Stimulated activated naive CD8-positive, alpha-beta T cell treated with anti-CD3 and anti-CD28 coated beads, Interleukin-15, Interleukin-2, amounts not matched to agents 100 ng/mL and 50 ng/mL, for 24 hours (primary cell): ENCODE measurements around the gene IMMP2L.

Experiments used
- H3K27ac Mint-ChIP-seq: one replicate; pipeline ENCODE4 v1.8.0; 2021; ENCODE audit warnings: mild to moderate bottlenecking, mixed read lengths
- H3K27me3 Mint-ChIP-seq: one replicate; pipeline ENCODE4 v1.8.0; 2021; ENCODE audit warnings: mixed read lengths
- H3K36me3 Mint-ChIP-seq: one replicate; pipeline ENCODE4 v1.8.0; 2021; ENCODE audit warnings: low read depth, mixed read lengths
- H3K4me1 Mint-ChIP-seq: one replicate; pipeline ENCODE4 v1.8.0; 2021; ENCODE audit warnings: low read depth, mixed read lengths
- H3K4me3 Mint-ChIP-seq: one replicate; pipeline ENCODE4 v1.8.0; 2021; ENCODE audit warnings: mild to moderate bottlenecking, mixed read lengths
- H3K9me3 Mint-ChIP-seq: one replicate; pipeline ENCODE4 v1.8.0; 2021; ENCODE audit warnings: mixed read lengths

IMMP2L gene

DNA sequence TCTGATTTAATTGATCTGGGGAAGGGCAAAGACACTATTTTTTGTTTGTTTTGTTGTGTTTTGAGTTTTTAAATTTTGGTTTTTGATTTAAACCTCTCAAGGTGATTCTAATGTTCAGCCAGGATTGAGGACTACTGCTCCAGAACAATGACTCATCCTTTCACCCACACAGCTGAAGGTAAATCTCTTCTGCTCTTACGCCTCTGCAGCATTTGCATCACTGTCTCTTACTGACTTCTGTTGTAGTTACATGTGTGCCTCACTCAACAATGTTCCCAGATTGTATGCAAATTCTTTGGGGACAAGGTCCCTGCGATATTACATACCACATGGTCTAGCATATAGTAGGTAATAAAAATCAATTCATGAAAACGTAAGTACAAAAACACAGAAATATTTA is 938.9 kb downstream of the IMMP2L start:
- Mint-ChIP-seq H3K4me1 (no peaks in the 10 kb centered on the region), H3K36me3 (no peaks in the 10 kb centered on the region), H3K27me3 (no peaks in the 10 kb centered on the region), H3K4me3 (no peak overlapping the region), H3K27ac (no peak overlapping the region), H3K9me3 (no peaks in the 10 kb centered on the region)

DNA sequence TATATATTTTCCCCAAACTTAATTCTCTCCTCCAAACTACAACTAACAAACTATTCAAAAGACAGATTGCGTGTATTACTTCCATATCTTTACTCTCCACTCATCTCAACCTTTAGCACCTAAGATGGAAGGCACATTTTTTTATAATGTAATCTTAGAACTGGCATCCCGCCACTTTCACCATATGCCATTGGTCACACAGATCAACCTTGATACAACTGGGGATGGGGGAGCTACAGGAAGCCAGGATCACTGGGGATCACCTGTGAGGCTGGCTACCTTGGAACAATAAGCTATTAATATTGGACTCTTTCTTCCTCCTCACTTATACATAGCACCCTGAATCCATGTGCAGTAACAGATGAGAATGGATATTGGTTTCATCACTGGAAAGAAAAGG is 941.0 kb downstream of the IMMP2L start:
- Mint-ChIP-seq H3K4me3 (no peak overlapping the region), H3K27ac (no peak overlapping the region), H3K36me3 (no peaks in the 10 kb centered on the region), H3K9me3 (no peaks in the 10 kb centered on the region), H3K4me1 (no peaks in the 10 kb centered on the region), H3K27me3 (no peaks in the 10 kb centered on the region)

DNA sequence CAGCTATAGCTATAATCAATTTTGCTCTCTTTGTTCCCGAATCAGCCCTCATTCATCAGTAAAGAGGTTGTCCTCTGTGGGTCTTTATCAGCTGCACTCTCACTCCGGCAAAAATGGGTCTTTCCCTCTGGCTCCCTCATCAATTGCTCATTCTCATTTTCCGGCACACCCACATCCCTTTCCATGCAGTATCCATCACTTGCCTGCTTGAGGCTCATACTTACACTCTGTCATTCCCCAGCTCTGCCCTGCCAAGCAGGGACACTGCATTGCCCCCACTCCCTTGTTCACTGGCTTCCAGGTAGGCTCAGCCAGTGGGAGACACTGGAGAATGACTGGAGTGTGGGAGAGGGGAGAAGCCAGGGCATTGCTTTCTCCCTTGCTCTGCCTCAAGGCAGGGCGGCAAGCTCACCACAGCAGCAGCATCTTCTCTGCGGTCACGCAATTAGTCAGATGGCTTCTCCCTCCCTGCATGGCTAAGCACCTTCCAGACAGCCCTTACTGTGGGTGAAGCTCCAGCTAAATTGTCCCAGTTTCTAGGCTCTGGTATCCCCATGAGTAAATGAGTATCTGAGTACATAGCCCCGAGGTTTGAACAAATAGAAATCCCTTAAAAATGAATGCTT is 942.1 kb downstream of the IMMP2L start:
- Mint-ChIP-seq H3K9me3 (no peaks in the 10 kb centered on the region), H3K4me3 (no peak overlapping the region), H3K27me3 (no peaks in the 10 kb centered on the region), H3K4me1 (no peaks in the 10 kb centered on the region), H3K27ac (no peak overlapping the region), H3K36me3 (no peaks in the 10 kb centered on the region)
